AG04450 (cell line): Measurements from ENCODE around the gene APOA4. TPM values are rescaled to one million over a fixed set of nuclear protein-coding genes. Genes with fewer than 3 reads are reported as not detected.

Source experiments
- CTCF ChIA-PET: fragments of 300-600, 350-600 bp; formaldehyde crosslinking; extraction: SDS; loops from one replicate; lab custom pipeline; 2022; ENCODE audit warnings: antibody characterized with exemption, inconsistent platforms; lab: Charles Lee
- POLR2A ChIA-PET: fragments of 350-600 bp; formaldehyde crosslinking; extraction: SDS; loops from one replicate; lab custom pipeline; 2021; ENCODE audit warnings: antibody characterized with exemption, inconsistent platforms; lab: Yijun Ruan, JAX
- DNase-seq: peaks from one replicate; pipeline ENCODE4 v3.0.0-alpha.2; 2011; ENCODE audit warnings: low read depth, low spot score
- H3K27ac ChIP-seq: one replicate; pipeline ENCODE4 v1.5.1; 2012; ENCODE audit warnings: low read depth, low read length, control low read depth
- H3K27me3 ChIP-seq: one replicate; pipeline ENCODE4 v1.6.0; 2012; ENCODE audit warnings: low read length; ENCODE audit not compliant: control insufficient read depth, insufficient read depth
- H3K4me3 ChIP-seq: 2 replicates; pipeline ENCODE4 v1.5.1; 2011; ENCODE audit warnings: mild to moderate bottlenecking, low read depth, low read length, control low read depth
- H3K9me3 ChIP-seq: 2 replicates; pipeline ENCODE4 v1.5.1; 2012; ENCODE audit warnings: low read length; ENCODE audit not compliant: control insufficient read depth, insufficient read depth
- polyA plus RNA-seq: library from polyadenylated mRNA; depleted of rRNA; stranded (reverse); fragments of >200 nt; gene quantifications from 2 replicates; pipeline ENCODE4 v1.2.3, GENCODE V29; 2011
- TF ChIP-seq, protein P1 (sequence below): IDR thresholded peaks from 2 replicates; pipeline ENCODE4 v1.5.1; 2011; ENCODE audit warnings: low read depth, low read length, control low read depth, inconsistent platforms

The APOA4 gene
- polyA plus RNA-seq, 1 experiment: not detected

- DNase-seq: no peak
- Histone ChIP-seq H3K27ac (no peak overlapping the region), H3K27me3 (peaks cover 8% of the 10 kb centered on the region), H3K4me3 (no peak overlapping the region), H3K9me3 (no peaks in the 10 kb centered on the region)
- ChIA-PET CTCF (interaction anchor here (1.1 kb wide), 1 partner anchor 10 kb away, joined by 4 read pairs; no protein-coding TSS in a partner anchor), POLR2A (interaction anchor here (0.7 kb wide), 1 partner anchor 12 kb away, joined by 5 read pairs; no protein-coding TSS in a partner anchor)
- TF ChIP-seq, protein P1, sequence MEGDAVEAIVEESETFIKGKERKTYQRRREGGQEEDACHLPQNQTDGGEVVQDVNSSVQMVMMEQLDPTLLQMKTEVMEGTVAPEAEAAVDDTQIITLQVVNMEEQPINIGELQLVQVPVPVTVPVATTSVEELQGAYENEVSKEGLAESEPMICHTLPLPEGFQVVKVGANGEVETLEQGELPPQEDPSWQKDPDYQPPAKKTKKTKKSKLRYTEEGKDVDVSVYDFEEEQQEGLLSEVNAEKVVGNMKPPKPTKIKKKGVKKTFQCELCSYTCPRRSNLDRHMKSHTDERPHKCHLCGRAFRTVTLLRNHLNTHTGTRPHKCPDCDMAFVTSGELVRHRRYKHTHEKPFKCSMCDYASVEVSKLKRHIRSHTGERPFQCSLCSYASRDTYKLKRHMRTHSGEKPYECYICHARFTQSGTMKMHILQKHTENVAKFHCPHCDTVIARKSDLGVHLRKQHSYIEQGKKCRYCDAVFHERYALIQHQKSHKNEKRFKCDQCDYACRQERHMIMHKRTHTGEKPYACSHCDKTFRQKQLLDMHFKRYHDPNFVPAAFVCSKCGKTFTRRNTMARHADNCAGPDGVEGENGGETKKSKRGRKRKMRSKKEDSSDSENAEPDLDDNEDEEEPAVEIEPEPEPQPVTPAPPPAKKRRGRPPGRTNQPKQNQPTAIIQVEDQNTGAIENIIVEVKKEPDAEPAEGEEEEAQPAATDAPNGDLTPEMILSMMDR: no peak
Observed at GRCh38 chr11:116825434-116825833, 2.3 kb upstream of the APOA4 start.

DNA sequence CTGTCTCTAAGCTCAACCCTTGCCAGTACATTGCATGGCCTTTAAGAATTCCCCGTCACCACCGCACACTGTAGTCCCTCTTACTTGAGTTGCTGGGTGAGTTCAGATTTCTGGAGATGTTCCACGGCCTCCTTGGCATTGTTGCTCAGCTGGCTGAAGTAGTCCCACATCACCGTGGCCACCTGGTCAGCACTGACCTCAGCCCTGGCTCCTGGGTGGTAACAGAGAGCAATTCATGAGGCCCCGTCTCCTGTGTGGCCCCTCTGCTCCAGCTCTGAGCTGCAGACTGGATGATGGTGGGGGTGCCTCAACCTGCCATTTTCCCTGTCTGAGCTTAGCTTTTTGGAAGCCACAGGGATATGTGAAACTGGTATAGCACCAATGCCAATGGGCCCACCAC is 529 bp downstream of the APOA4 start:
- DNase-seq: no peak
- CTCF ChIA-PET: interaction anchor here (1.2 to 1.5 kb wide), 2 partner anchors 13 to 31 kb away, joined by 5 read pairs; partner anchors contain the start of gene APOA5
- TF ChIP-seq, protein P1: no peak
- POLR2A ChIA-PET: interaction anchor here (1.5 kb wide), 1 partner anchor 31 kb away, joined by 4 read pairs; no protein-coding TSS in a partner anchor
- peaks cover 8% of the 10 kb centered on the region for H3K27me3 ChIP-seq
- H3K9me3 ChIP-seq: no peaks in the 10 kb centered on the region
- no peak overlapping the region for H3K27ac ChIP-seq
- no peak overlapping the region for H3K4me3 ChIP-seq

- no peak for DNase-seq
- peaks cover 7% of the 10 kb centered on the region for H3K27me3 ChIP-seq
- H3K27ac ChIP-seq: no peak overlapping the region
- TF ChIP-seq, protein P1: no peak
- ChIA-PET CTCF (interaction anchor here (1.5 kb wide), 1 partner anchor 14 kb away, joined by 5 read pairs; no protein-coding TSS in a partner anchor), POLR2A (interaction anchor here (1.2 to 1.5 kb wide), 2 partner anchors 14 to 32 kb away, joined by 3 to 4 read pairs; no protein-coding TSS in a partner anchor)
- H3K9me3 ChIP-seq: no peaks in the 10 kb centered on the region
- no peak overlapping the region for H3K4me3 ChIP-seq
Observed at GRCh38 chr11:116821050-116821918, 1.8 kb downstream of the APOA4 start.

DNA sequence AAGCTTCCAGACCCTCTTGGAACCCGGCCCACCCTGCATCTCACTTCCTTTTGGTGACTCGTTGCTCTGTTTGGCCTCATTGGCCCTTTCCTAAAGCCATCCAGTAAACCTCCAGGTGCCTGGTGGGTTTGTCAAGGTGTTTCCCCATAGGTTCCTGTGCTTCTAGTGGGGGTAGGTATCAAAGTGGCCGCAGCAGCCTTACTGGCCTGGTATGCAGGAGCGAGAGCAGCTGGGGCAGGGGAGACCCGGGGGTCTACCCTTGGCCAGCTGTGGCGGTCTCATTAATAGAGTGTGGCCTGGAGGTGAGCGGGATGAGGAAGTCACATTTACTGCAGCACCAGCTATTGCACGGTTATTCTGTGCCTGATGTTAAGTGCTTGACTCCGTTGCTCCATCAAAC is 4.1 kb downstream of the APOA4 start:
- ChIA-PET POLR2A (no interaction called here), CTCF (no interaction called here)
- TF ChIP-seq, protein P1: no peak
- Histone ChIP-seq H3K27me3 (peaks cover 9% of the 10 kb centered on the region), H3K9me3 (no peaks in the 10 kb centered on the region), H3K27ac (no peak overlapping the region), H3K4me3 (no peak overlapping the region)
- DNase-seq: no peak

DNA sequence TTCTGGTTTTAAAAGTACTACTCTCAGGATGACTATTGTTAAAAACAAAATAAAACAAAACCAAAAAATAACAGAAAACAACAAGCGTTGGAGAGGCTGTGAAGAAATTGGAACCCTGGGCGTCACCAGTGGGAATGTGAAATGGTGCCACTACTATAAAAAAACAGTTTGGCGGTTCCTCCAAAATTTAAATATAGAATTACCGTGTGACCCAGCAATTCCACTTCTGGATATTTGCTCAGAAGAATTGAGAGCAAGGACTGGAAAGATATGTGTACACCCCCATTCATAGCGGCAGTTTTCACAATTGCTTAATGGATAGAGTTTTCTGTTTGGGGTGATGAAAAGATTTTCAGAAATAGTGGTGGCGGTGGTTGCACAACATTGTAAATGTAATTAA is 8.6 kb downstream of the APOA4 start:
- TF ChIP-seq, protein P1: no peak
- Histone ChIP-seq H3K4me3 (no peak overlapping the region), H3K9me3 (no peaks in the 10 kb centered on the region), H3K27ac (no peak overlapping the region), H3K27me3 (peaks cover 7% of the 10 kb centered on the region)
- DNase-seq: no peak
- CTCF ChIA-PET: interaction anchor here (2.6 kb wide), 1 partner anchor 24 kb away, joined by 12 read pairs; the partner anchor contains the start of gene APOA5
- POLR2A ChIA-PET: no interaction called here
